NCI-H2029 treated with DMSO at 0.1 percent for 48 hours (cell line): ENCODE results near the gene LRAT.

Source experiments
- DNase-seq: peaks from one replicate; lab custom pipeline; 2025; lab: John Stamatoyannopoulos, UW

LRAT gene

DNA sequence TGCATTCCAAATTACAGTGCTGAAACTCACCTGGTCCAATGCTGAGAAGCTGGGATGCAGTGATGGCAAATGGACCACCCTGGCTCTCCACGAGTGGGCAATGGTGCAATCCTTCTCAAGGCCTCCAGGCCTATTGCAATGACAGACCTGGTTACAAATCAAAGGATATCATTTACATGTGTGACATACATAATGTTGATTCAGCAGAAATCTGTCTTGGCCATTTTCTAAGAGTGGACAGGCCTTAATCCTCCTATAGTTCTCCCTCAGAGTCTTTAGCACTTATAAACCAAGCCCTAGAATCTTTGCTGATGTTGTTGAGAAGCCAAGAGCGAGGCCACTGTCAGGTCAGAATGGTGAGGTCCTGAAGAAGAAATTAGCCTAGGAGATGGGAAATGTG, 17.1 kb downstream of the LRAT start:
- DNase-seq, result no peak

GRCh38 chr4:154778264-154778663, 34.5 kb downstream of the LRAT start:
- no peak for DNase-seq

GRCh38 chr4:154779362-154779947, 35.7 kb downstream of the LRAT start:
- DNase-seq, result no peak

DNA sequence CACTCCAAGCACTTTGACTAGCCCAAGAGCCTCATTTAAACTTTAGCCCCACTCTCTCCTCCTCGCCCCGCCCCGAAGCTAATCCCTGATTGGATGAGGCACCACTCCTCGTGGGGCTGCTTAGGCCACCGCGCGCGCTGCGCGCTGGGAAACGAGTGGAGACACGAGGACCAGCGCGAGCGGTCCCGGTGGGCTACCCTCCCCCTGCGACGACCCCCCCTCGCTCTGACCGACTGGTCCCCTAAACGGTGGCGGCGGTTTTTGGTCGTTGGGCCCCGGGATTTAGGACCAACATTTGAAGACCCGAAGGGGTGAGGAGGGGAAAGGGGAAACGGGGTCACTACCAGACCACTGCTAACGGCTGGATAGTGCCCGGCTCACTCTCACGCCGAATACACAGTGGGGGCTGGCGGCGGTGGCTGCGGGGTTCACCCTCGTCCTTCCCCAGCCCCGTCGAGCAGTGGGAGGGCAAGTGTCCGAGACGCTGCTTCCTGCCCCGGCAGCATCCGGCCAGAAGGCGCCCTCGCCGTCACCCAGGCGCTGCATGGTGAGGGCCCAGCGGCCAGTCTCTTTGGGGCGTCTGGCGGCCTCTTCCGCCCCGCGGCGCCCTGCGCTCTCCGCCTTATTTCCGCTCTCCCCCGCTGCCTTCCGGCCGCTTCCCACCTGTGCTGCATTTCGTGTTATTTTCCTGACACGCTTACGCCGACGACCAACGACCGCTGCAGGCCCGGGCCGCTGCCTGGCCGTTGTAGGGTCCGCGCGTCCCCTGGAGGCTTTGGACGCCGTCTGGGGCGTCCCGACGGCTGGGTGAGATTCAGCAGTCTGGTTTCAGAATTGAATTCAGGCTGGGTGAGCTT, 37.6 kb downstream of the LRAT start, which contains the start of gene RBM46:
Gene RBM46, plus strand, starts transcription at position 147 of the 857 bp plus-strand sequence. CDS start 15,481 bp downstream, outside the sequence.
- DNase-seq, result no peak

GRCh38 chr4:154781983-154782293, 38.1 kb downstream of the LRAT start:
- DNase-seq, result no peak
